Measurements from ENCODE around the gene SPOPL.

Gene SPOPL

GRCh38 chr2:138550172-138550571, 48.6 kb downstream of the SPOPL start:
- TF ChIP-seq CTCF (IDR thresholded peaks at IDR 0.05; ENCODE audit: borderline replicate concordance, insufficient read depth, low read depth, low read length), result no peak
- no peak overlapping the region for H3K4me3 ChIP-seq (ENCODE audit: low read depth, low read length)

DNA sequence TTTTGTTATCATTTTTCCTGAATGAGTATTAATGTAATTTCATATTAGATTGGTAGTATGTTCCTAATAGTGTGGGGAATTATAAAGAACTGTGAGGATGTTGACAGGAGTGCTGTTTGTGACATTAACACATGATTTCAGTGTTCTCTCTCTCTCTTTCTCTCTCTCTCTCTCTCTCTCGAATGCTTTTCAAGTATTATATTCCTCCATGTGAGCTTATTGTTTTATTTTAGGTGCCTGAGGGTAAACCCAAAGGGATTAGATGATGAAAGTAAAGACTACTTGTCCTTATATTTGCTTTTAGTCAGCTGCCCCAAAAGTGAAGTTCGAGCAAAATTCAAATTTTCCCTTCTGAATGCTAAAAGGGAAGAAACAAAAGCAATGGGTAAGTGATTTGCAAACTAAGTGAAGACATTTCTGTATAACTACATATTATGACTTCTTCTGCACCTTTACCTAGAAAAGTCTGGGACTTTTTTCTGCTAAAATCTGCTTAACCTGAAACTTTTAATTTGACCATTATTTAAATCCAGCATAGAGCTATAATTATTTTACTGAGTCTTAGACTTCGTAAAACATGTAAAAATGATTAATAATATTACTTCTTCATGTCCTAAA, 49.2 kb downstream of the SPOPL start:
- TF ChIP-seq CTCF (IDR thresholded peaks at IDR 0.05; ENCODE audit: borderline replicate concordance, insufficient read depth, low read depth, low read length), result no peak
- no peak overlapping the region for H3K4me3 ChIP-seq (ENCODE audit: low read depth, low read length)

GRCh38 chr2:138554123-138554522, 52.6 kb downstream of the SPOPL start:
- TF ChIP-seq CTCF (IDR thresholded peaks at IDR 0.05; ENCODE audit: borderline replicate concordance, insufficient read depth, low read depth, low read length), result no peak
- H3K4me3 ChIP-seq (ENCODE audit: low read depth, low read length), result no peak overlapping the region

- TF ChIP-seq CTCF (IDR thresholded peaks at IDR 0.05; ENCODE audit: borderline replicate concordance, insufficient read depth, low read depth, low read length), result no peak
- H3K4me3 ChIP-seq (ENCODE audit: low read depth, low read length), result no peak overlapping the region
These were observed 58.1 kb downstream of the SPOPL start for GRCh38 chr2:138559641-138560040.

DNA sequence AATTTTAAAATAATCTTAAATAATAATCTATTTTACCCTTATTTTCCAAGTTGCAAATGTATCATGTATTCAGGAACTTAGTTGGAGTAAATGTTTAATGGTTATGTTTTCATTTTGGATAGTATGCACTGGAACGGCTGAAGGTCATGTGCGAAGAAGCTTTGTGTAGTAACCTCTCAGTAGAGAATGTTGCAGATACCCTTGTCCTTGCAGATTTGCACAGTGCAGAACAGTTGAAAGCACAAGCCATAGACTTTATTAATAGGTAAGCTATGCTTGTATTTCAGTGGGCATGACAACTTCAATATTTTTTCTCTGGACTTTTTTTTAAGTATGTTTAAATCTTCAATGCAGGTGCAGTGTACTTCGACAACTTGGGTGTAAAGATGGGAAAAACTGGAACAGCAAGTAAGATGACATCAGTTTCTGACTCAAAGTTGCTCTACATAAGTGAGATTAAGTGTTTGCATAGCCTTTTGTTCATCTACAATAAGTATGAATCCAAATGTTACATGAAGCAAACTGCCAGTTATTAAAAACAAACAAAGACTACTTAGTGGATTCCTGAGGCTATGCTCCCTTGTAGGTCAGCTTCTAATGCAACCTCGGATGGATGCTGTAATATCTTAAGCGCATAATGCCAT, 63.1 kb downstream of the SPOPL start:
- H3K4me3 ChIP-seq (ENCODE audit: low read depth, low read length), result no peak overlapping the region
- no peak for TF ChIP-seq CTCF (IDR thresholded peaks at IDR 0.05; ENCODE audit: borderline replicate concordance, insufficient read depth, low read depth, low read length)

GRCh38 chr2:138565230-138565598, 63.6 kb downstream of the SPOPL start:
- TF ChIP-seq CTCF (IDR thresholded peaks at IDR 0.05; ENCODE audit: borderline replicate concordance, insufficient read depth, low read depth, low read length), result no peak
- no peak overlapping the region for H3K4me3 ChIP-seq (ENCODE audit: low read depth, low read length)

DNA sequence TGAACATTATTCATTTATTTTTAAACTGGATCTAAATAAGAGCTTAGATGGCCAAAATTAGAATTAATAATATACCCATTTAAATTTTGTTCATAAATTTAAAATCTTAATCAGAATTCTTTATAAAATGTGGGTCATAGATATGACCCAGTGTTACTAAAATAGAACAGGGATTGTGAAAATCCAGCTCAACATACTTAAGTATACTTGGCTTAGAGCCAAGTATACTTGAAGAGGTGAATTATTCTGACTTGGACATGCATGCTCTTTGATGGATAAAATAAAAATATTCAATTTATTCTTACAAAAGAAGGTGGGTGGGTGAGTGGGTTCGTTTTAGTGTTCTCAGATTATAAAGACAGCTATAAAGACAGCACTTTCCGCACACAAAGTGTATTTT, 70.7 kb downstream of the SPOPL start:
- no peak for TF ChIP-seq CTCF (IDR thresholded peaks at IDR 0.05; ENCODE audit: borderline replicate concordance, insufficient read depth, low read depth, low read length)
- H3K4me3 ChIP-seq (ENCODE audit: low read depth, low read length), result no peak overlapping the region
